K562 (cell line): ENCODE results near the gene ASPDH. TPM values are rescaled to one million over a fixed set of nuclear protein-coding genes. Genes with fewer than 3 reads are reported as not detected.

Experiments used
- GTF2E2 ChIP-seq: fragments of 200-800 bp; sonication (Bioruptor generic); IDR thresholded peaks from 2 replicates; pipeline ENCODE4 v1.6.1; 2016; ENCODE audit warnings: missing genetic modification characterization, missing compliant biosample characterization
- MED1 ChIP-seq: sonication (generic); formaldehyde crosslinking; IDR thresholded peaks from 2 replicates; pipeline ENCODE4 v1.8.1; 2023; ENCODE audit warnings: missing genetic modification reagents, borderline replicate concordance
- MYNN ChIP-seq, 2 experiments: sonication (generic); formaldehyde crosslinking in 1 of 2; IDR thresholded peaks; 2 replicates each; pipeline versions ENCODE4 v1.5.0 to v1.6.1; 2016 to 2020; ENCODE audit warnings: antibody characterized with exemption in 1 of 2, missing genetic modification reagents in 1 of 2
- NELFE ChIP-seq: IDR thresholded peaks from 2 replicates; pipeline ENCODE4 v1.6.1; 2011; ENCODE audit warnings: mild to moderate bottlenecking; ENCODE audit not compliant: insufficient read depth, insufficient read length
- PYGO2 ChIP-seq: fragments of 450-650 bp; IDR thresholded peaks from 2 replicates; pipeline ENCODE4 v1.6.1; 2016; ENCODE audit warnings: mild to moderate bottlenecking, missing genetic modification characterization, moderate library complexity, missing compliant biosample characterization
- RBM22 ChIP-seq: fragments of 200-400 bp; formaldehyde crosslinking; IDR thresholded peaks from 2 replicates; pipeline ENCODE4 v1.6.1; 2018; ENCODE audit warnings: low read length, low read depth; ENCODE audit not compliant: poor library complexity, severe bottlenecking
- RBM25 ChIP-seq: fragments of 200-400 bp; formaldehyde crosslinking; IDR thresholded peaks from 2 replicates; pipeline ENCODE4 v1.6.1; 2018; ENCODE audit warnings: low read length, low read depth, moderate library complexity; ENCODE audit not compliant: severe bottlenecking
- TSC22D4 ChIP-seq: fragments of 450-650 bp; IDR thresholded peaks from 2 replicates; pipeline ENCODE4 v1.6.1; 2016; ENCODE audit warnings: missing genetic modification characterization, missing biosample characterization, control low read depth
- ZKSCAN1 ChIP-seq: fragments of 150-350 bp; IDR thresholded peaks from 2 replicates; pipeline ENCODE4 v1.6.1; 2016; ENCODE audit warnings: low read depth, low read length
- ZNF830 ChIP-seq: fragments of 250-450 bp; sonication (Bioruptor Pico); IDR thresholded peaks from 2 replicates; pipeline ENCODE4 v1.5.0; 2021; ENCODE audit warnings: mild to moderate bottlenecking
- polyA plus RNA-seq, 8 experiments: library from polyadenylated mRNA; depleted of rRNA in 4 of 8; stranded (reverse) in 5 of 8; unstranded in 3 of 8; fragments of >200 nt; fragmentation: Nextera tagmentation in 2 of 8; fragmentation: Illumina TruSeq in 1 of 8; extraction: Ambion mirVana in 2 of 8; extraction: Trizol in 1 of 8; gene quantifications; 2 replicates each; pipeline versions ENCODE4 v1.2.1 to v1.2.3, GENCODE V29; 2011 to 2014; ENCODE audit warnings: inconsistent platforms in 1 of 8, missing spikeins in 1 of 8
- total RNA-seq, 7 experiments: library from RNA; depleted of rRNA in 6 of 7; stranded (reverse); fragments of >200 nt in 6 of 7; fragmentation: Illumina TruSeq in 2 of 7; extraction: Trizol in 2 of 7; gene quantifications; 2 replicates each; pipeline versions ENCODE4 v1.2.1 to v1.2.3, GENCODE V29; 2011 to 2021; ENCODE audit warnings: low replicate concordance in 1 of 7
- TF ChIP-seq, protein P1 (sequence below): fragments of 250-450 bp; sonication (Bioruptor Pico); IDR thresholded peaks from 2 replicates; pipeline ENCODE4 v1.4.0; 2020; ENCODE audit warnings: borderline replicate concordance
- TF ChIP-seq, protein P2 (sequence below), 2 experiments: fragments of 150-350 bp in 1 of 2; IDR thresholded peaks; 2 replicates each; pipeline ENCODE4 v1.6.1; 2012 to 2016; ENCODE audit warnings: low read depth in 2 of 2, low read length in 2 of 2, mild to moderate bottlenecking in 1 of 2, moderate library complexity in 1 of 2
- TF ChIP-seq, protein P3 (sequence below): fragments of 250-450 bp; sonication (Bioruptor Pico); IDR thresholded peaks from 2 replicates; pipeline ENCODE4 v1.8.0; 2022; ENCODE audit warnings: moderate library complexity, mild to moderate bottlenecking, inconsistent platforms
- TF ChIP-seq, protein P4 (sequence below), 2 experiments: fragments of 250-450 bp in 1 of 2; fragments of 450-650 bp in 1 of 2; sonication (Bioruptor Pico) in 1 of 2; IDR thresholded peaks; 2 replicates each; pipeline versions ENCODE4 v1.6.1 to v1.8.0; 2016 to 2021; ENCODE audit warnings: mild to moderate bottlenecking in 2 of 2, moderate library complexity in 2 of 2, missing compliant biosample characterization in 1 of 2, missing genetic modification characterization in 1 of 2
- TF ChIP-seq, protein P5 (sequence below), 2 experiments: fragments of 450-650 bp; conservative IDR thresholded peaks; 2 replicates each; pipeline ENCODE4 v1.6.1; 2017; ENCODE audit warnings: mild to moderate bottlenecking in 2 of 2, moderate library complexity in 2 of 2

ASPDH gene
- total and polyA plus RNA-seq, 9 of the 15 experiments (the other 6 are each of a cell fraction or from before 2014, with no cell fraction given) = not detected

DNA sequence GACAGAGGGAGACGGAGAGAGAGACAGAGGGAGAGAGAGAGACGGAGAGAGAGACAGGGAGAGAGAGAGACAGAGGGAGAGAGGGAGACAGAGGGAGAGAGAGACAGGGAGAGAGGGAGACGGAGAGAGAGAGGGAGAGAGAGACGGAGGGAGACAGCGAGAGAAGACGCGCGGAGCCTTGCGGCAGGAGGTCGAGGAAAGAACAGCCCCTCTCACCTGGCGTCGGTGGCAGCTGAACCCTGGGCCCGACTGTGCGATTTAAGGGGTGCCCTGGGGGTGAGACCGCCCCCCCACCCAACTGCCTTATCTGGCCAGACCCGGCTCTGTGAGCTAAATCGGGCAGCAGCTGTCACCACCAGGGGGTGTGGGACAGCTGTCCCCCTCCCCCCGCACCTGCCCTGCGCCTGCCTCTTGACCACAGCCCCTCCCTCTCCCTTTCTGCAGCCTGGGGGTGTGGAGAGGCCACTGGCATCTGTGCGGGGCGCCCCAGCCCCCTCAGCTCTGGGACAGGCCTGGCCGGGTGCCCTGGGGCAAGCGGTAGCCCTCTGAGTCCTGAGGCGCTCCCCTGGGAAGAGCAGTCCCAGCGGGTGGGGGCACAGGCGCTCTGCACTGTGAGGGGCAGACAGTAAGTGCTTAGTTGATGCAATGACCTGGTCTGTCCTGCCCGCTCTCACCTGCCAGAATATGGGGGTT lies 13.5 kb downstream of the ASPDH start (continued):
- TF ChIP-seq, protein P1, sequence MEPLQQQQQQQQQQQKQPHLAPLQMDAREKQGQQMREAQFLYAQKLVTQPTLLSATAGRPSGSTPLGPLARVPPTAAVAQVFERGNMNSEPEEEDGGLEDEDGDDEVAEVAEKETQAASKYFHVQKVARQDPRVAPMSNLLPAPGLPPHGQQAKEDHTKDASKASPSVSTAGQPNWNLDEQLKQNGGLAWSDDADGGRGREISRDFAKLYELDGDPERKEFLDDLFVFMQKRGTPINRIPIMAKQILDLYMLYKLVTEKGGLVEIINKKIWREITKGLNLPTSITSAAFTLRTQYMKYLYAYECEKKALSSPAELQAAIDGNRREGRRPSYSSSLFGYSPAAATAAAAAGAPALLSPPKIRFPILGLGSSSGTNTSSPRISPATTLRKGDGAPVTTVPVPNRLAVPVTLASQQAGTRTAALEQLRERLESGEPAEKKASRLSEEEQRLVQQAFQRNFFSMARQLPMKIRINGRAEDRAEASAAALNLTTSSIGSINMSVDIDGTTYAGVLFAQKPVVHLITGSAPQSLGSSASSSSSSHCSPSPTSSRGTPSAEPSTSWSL (CRISPR knock-in tag) = no peak
- TF ChIP-seq GTF2E2 (tag) (no peak), NELFE (no peak), MYNN (IDR thresholded peaks at IDR 0.05) (no peak), MYNN (CRISPR knock-in tag; IDR thresholded peaks at IDR 0.05) (no peak), PYGO2 (tag) (no peak), ZKSCAN1 (no peak), RBM25 (no peak), TSC22D4 (tag) (no peak), MED1 (CRISPR knock-in tag) (no peak), ZNF830 (no peak), RBM22 (no peak)
- TF ChIP-seq, protein P2, sequence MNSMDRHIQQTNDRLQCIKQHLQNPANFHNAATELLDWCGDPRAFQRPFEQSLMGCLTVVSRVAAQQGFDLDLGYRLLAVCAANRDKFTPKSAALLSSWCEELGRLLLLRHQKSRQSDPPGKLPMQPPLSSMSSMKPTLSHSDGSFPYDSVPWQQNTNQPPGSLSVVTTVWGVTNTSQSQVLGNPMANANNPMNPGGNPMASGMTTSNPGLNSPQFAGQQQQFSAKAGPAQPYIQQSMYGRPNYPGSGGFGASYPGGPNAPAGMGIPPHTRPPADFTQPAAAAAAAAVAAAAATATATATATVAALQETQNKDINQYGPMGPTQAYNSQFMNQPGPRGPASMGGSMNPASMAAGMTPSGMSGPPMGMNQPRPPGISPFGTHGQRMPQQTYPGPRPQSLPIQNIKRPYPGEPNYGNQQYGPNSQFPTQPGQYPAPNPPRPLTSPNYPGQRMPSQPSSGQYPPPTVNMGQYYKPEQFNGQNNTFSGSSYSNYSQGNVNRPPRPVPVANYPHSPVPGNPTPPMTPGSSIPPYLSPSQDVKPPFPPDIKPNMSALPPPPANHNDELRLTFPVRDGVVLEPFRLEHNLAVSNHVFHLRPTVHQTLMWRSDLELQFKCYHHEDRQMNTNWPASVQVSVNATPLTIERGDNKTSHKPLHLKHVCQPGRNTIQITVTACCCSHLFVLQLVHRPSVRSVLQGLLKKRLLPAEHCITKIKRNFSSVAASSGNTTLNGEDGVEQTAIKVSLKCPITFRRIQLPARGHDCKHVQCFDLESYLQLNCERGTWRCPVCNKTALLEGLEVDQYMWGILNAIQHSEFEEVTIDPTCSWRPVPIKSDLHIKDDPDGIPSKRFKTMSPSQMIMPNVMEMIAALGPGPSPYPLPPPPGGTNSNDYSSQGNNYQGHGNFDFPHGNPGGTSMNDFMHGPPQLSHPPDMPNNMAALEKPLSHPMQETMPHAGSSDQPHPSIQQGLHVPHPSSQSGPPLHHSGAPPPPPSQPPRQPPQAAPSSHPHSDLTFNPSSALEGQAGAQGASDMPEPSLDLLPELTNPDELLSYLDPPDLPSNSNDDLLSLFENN (IDR thresholded peaks at IDR 0.05; ENCODE audit: low read depth in 2 of 2, low read length in 2 of 2) = 0 out of 4 replicates have a peak, but pooled peaks of 1 of the 2 experiments have one; percentile 35
- TF ChIP-seq, protein P3, sequence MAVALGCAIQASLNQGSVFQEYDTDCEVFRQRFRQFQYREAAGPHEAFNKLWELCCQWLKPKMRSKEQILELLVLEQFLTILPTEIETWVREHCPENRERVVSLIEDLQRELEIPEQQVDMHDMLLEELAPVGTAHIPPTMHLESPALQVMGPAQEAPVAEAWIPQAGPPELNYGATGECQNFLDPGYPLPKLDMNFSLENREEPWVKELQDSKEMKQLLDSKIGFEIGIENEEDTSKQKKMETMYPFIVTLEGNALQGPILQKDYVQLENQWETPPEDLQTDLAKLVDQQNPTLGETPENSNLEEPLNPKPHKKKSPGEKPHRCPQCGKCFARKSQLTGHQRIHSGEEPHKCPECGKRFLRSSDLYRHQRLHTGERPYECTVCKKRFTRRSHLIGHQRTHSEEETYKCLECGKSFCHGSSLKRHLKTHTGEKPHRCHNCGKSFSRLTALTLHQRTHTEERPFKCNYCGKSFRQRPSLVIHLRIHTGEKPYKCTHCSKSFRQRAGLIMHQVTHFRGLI (CRISPR knock-in tag) = no peak
- TF ChIP-seq, protein P4, sequence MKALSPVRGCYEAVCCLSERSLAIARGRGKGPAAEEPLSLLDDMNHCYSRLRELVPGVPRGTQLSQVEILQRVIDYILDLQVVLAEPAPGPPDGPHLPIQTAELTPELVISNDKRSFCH (CRISPR knock-in tag; IDR thresholded peaks at IDR 0.05) = no peak
- TF ChIP-seq, protein P4 (tag; IDR thresholded peaks at IDR 0.05) = peak; percentile 43; the same call in 1 of the 2 replicates
- TF ChIP-seq, protein P5, sequence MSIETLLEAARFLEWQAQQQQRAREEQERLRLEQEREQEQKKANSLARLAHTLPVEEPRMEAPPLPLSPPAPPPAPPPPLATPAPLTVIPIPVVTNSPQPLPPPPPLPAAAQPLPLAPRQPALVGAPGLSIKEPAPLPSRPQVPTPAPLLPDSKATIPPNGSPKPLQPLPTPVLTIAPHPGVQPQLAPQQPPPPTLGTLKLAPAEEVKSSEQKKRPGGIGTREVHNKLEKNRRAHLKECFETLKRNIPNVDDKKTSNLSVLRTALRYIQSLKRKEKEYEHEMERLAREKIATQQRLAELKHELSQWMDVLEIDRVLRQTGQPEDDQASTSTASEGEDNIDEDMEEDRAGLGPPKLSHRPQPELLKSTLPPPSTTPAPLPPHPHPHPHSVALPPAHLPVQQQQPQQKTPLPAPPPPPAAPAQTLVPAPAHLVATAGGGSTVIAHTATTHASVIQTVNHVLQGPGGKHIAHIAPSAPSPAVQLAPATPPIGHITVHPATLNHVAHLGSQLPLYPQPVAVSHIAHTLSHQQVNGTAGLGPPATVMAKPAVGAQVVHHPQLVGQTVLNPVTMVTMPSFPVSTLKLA (conservative IDR thresholded peaks at IDR 0.05) = no peak
